MG63 (cell line): ENCODE data around the gene AIF1L. TPM values are rescaled to one million over a fixed set of nuclear protein-coding genes. Genes with fewer than 3 reads are reported as not detected.

Source experiments
- DNase-seq: peaks from one replicate; pipeline ENCODE4 v3.0.0-alpha.2; 2020
- H3K27me3 ChIP-seq: fragments of 250-450 bp; sonication (Bioruptor Pico); 2 replicates; pipeline ENCODE4 v1.5.1; 2020; ENCODE audit warnings: mild to moderate bottlenecking, moderate library complexity
- H3K36me3 ChIP-seq: fragments of 250-450 bp; sonication (Bioruptor Pico); 2 replicates; pipeline ENCODE4 v1.5.1; 2020; ENCODE audit warnings: mild to moderate bottlenecking, moderate library complexity
- H3K4me3 ChIP-seq: fragments of 250-450 bp; sonication (Bioruptor Pico); 2 replicates; pipeline ENCODE4 v1.5.1; 2020; ENCODE audit warnings: mild to moderate bottlenecking, moderate library complexity
- H3K9me3 ChIP-seq: fragments of 250-450 bp; sonication (Bioruptor Pico); 2 replicates; pipeline ENCODE4 v1.5.1; 2020; ENCODE audit warnings: mild to moderate bottlenecking, moderate library complexity
- total RNA-seq: library from RNA; depleted of rRNA; stranded (reverse); fragments of >200 nt; shearing (Covaris generic); gene quantifications from 2 replicates; pipeline ENCODE4 v1.2.3, GENCODE V29; 2014; ENCODE audit warnings: low replicate concordance

The AIF1L gene
- total RNA-seq, 1 experiment from 2014 or later: 25.7 TPM

GRCh38 chr9:131069699-131070098 lies 26.6 kb upstream of the AIF1L start:
- H3K36me3 ChIP-seq: no peaks in the 10 kb centered on the region
- no peaks in the 10 kb centered on the region for H3K9me3 ChIP-seq
- H3K4me3 ChIP-seq: no peak overlapping the region
- no peaks in the 10 kb centered on the region for H3K27me3 ChIP-seq
- no peak for DNase-seq

- no peaks in the 10 kb centered on the region for H3K36me3 ChIP-seq
- no peak overlapping the region for H3K4me3 ChIP-seq
- no peaks in the 10 kb centered on the region for H3K27me3 ChIP-seq
- H3K9me3 ChIP-seq: no peaks in the 10 kb centered on the region
- no peak for DNase-seq
Measured at GRCh38 chr9:131072107-131072870, 24.0 kb upstream of the AIF1L start.

GRCh38 chr9:131072871-131073237 lies 23.5 kb upstream of the AIF1L start:
- Histone ChIP-seq H3K9me3 (no peaks in the 10 kb centered on the region), H3K36me3 (no peaks in the 10 kb centered on the region), H3K27me3 (no peaks in the 10 kb centered on the region), H3K4me3 (no peak overlapping the region)
- no peak for DNase-seq

- H3K36me3 ChIP-seq: no peaks in the 10 kb centered on the region
- DNase-seq: no peak
- H3K9me3 ChIP-seq: no peaks in the 10 kb centered on the region
- H3K4me3 ChIP-seq: no peak overlapping the region
- H3K27me3 ChIP-seq: no peaks in the 10 kb centered on the region
Measured at GRCh38 chr9:131076347-131077195, 19.8 kb upstream of the AIF1L start.

- H3K27me3 ChIP-seq: no peaks in the 10 kb centered on the region
- no peaks in the 10 kb centered on the region for H3K36me3 ChIP-seq
- DNase-seq: no peak
- H3K9me3 ChIP-seq: no peaks in the 10 kb centered on the region
- no peak overlapping the region for H3K4me3 ChIP-seq
Measured at GRCh38 chr9:131078427-131079366, 17.6 kb upstream of the AIF1L start.

- H3K27me3 ChIP-seq: no peaks in the 10 kb centered on the region
- no peak for DNase-seq
- no peak overlapping the region for H3K4me3 ChIP-seq
- no peaks in the 10 kb centered on the region for H3K9me3 ChIP-seq
- no peaks in the 10 kb centered on the region for H3K36me3 ChIP-seq
Measured at GRCh38 chr9:131080589-131080988, 15.7 kb upstream of the AIF1L start.

GRCh38 chr9:131081868-131082267 lies 14.5 kb upstream of the AIF1L start:
- no peaks in the 10 kb centered on the region for H3K9me3 ChIP-seq
- no peaks in the 10 kb centered on the region for H3K36me3 ChIP-seq
- no peaks in the 10 kb centered on the region for H3K27me3 ChIP-seq
- no peak for DNase-seq
- H3K4me3 ChIP-seq: no peak overlapping the region

GRCh38 chr9:131082774-131083512 lies 13.4 kb upstream of the AIF1L start:
- no peaks in the 10 kb centered on the region for H3K9me3 ChIP-seq
- no peak overlapping the region for H3K4me3 ChIP-seq
- H3K36me3 ChIP-seq: no peaks in the 10 kb centered on the region
- DNase-seq: no peak
- H3K27me3 ChIP-seq: no peaks in the 10 kb centered on the region

GRCh38 chr9:131084661-131085369 lies 11.5 kb upstream of the AIF1L start:
- H3K36me3 ChIP-seq: no peaks in the 10 kb centered on the region
- H3K27me3 ChIP-seq: no peaks in the 10 kb centered on the region
- no peak for DNase-seq
- no peaks in the 10 kb centered on the region for H3K9me3 ChIP-seq
- H3K4me3 ChIP-seq: no peak overlapping the region

DNA sequence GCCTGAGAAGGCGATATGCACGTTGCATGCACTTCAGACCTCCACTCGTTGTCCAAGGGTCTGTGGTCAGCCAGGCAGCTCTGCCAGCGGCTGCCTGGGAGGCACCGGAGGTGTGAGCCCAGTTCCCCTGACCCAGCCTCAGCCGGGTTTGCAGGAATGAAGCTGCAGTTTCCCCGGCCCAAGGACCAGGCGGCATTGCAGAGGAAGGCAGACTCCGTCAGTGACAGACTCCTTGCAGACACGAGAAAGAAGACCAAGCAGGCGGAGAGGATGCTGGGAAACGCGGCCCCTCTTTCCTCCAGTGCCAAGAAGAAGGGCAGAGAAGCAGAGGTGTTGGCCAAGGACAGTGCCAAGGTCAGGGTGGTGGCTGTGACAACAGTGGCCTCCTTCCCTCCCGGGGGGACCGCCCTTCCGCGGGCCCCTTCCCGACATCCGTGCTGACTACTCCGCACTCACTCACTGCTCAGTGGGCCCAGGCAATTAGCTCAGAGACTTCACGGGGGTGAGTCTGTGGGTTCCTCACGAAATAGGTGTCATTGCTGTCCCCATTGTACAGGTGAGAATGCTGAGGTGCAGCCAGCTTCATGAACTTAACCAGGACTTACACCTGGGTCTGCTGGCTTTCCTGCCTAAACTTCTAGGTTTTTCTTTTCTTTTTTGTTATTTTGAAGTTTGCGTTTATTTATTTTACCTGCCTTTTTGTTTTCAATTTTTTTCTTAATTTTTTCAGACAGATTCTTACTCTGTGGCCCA lies 10.8 kb upstream of the AIF1L start:
- Histone ChIP-seq H3K27me3 (no peaks in the 10 kb centered on the region), H3K9me3 (no peaks in the 10 kb centered on the region), H3K4me3 (no peak overlapping the region), H3K36me3 (no peaks in the 10 kb centered on the region)
- DNase-seq: no peak

DNA sequence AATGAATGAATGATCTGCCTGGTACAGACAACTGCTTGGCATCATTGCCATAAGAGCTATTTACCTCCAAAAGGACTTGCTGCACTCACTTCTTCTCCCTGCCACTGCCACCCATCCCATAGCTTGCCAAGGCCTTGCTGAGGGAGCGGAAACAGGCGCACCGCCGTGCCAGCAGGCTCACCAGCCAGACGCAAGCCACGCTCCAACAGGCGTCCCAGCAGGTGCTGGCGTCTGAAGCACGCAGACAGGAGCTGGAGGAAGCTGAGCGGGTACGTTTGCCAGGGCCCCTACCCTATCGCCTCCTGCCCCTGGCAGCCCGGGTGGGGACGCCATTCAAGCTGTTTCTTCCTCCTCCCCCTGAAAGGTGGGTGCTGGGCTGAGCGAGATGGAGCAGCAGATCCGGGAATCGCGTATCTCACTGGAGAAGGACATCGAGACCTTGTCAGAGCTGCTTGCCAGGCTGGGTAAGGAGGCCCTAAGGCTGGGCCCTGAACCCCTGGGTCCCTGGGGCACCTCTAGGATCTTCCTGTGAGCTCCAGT lies 8.9 kb upstream of the AIF1L start:
- H3K36me3 ChIP-seq: no peaks in the 10 kb centered on the region
- no peaks in the 10 kb centered on the region for H3K27me3 ChIP-seq
- H3K4me3 ChIP-seq: no peak overlapping the region
- H3K9me3 ChIP-seq: no peaks in the 10 kb centered on the region
- no peak for DNase-seq

DNA sequence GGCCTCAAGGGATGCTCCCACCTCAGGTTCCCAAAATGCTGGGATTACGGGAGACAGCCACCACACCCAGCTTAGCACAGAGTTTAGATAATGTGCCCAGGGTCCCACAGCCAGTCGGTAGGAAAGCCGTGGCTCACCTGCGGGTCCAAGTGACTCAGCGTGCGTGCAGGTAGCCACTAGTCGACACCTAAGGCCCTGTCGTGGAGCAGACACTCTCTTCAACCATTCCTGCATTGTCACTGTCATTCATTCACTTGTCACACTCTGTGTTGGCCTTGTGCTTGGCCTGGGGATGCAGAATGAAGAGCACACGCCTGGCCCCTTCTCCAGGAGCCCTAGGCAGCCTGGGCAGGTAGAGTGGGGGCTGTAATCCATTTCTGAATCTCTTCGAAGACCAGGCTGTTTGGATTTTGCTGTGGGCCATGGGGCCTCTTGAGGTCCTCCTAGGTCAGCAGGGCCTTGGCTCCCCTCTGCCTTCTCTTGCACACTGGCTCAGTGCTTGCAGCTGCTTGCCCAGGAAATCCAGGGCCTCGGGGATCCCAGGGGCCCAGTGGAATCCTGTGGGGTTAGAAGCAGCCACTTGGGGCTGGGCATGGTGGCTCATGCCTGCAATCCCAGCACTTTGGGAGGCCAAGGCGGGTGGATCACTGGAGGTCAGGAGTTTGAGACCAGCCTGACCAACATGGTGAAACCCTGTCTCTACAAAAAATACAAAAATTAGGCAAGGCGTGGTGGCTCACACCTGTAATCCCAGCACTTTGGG lies 6.1 kb upstream of the AIF1L start:
- Histone ChIP-seq H3K36me3 (no peaks in the 10 kb centered on the region), H3K4me3 (no peak overlapping the region), H3K9me3 (no peaks in the 10 kb centered on the region), H3K27me3 (no peaks in the 10 kb centered on the region)
- DNase-seq: no peak

- Histone ChIP-seq H3K27me3 (no peaks in the 10 kb centered on the region), H3K4me3 (no peak overlapping the region), H3K36me3 (no peaks in the 10 kb centered on the region), H3K9me3 (no peaks in the 10 kb centered on the region)
- DNase-seq: no peak
Measured at GRCh38 chr9:131091352-131091992, 4.9 kb upstream of the AIF1L start.

DNA sequence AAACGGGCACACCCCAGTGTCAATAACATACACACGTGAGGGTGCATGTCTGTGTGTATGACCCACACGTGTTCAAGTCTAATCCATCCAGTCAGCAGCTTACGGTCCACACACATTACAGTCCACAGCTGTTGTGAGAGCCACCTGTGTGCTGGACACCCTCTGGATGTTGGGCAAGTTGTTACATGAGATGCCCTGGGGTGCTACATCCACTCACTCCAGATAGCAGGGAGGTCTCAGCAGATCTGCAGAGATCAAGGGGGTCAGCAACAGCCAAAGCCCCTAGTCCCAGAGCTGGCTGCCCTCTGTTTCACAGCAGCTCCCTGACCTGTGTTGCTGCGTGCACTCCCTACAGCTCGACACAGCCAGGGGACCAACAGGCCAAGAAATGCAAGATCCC lies 4.3 kb upstream of the AIF1L start:
- Histone ChIP-seq H3K36me3 (no peaks in the 10 kb centered on the region), H3K9me3 (no peaks in the 10 kb centered on the region), H3K4me3 (no peak overlapping the region), H3K27me3 (no peaks in the 10 kb centered on the region)
- no peak for DNase-seq
